AG09309 (cell line): ENCODE data around the gene EIF2S2.
A peak's percentile ranks its signal among the peaks of the same experiment; 100 is the strongest.
"Not testable (repeated sequence)": the region's sequence is repeated elsewhere in the genome, so short reads cannot be mapped to it uniquely, and the experiment has no call there.

Source experiments
- DNase-seq: peaks from one replicate; pipeline ENCODE4 v3.0.0-alpha.2; 2010; ENCODE audit warnings: low read depth
- H3K4me3 ChIP-seq: 2 replicates; pipeline ENCODE4 v1.5.1; 2011; ENCODE audit warnings: mild to moderate bottlenecking, low read depth, low read length, moderate library complexity; ENCODE audit not compliant: control insufficient read depth
- CTCF ChIP-seq: IDR thresholded peaks from 2 replicates; pipeline ENCODE4 v1.5.1; 2011; ENCODE audit warnings: mild to moderate bottlenecking, low read depth, low read length, inconsistent platforms; ENCODE audit not compliant: insufficient read depth, control insufficient read depth; ENCODE audit errors: missing control alignments

Gene EIF2S2

GRCh38 chr20:34142121-34142520 is 30.1 kb upstream of the EIF2S2 start:
- no peak overlapping the region for H3K4me3 ChIP-seq
- no peak for TF ChIP-seq CTCF
- DNase-seq: no peak

- TF ChIP-seq CTCF: no peak
- no peak for DNase-seq
- no peak overlapping the region for H3K4me3 ChIP-seq
Measured at GRCh38 chr20:34141293-34141692, 29.2 kb upstream of the EIF2S2 start.

GRCh38 chr20:34135525-34136275 is 23.7 kb upstream of the EIF2S2 start:
- not testable (repeated sequence) for H3K4me3 ChIP-seq, DNase-seq

GRCh38 chr20:34133365-34133860 is 21.4 kb upstream of the EIF2S2 start:
- DNase-seq, H3K4me3 ChIP-seq: not testable (repeated sequence)

- H3K4me3 ChIP-seq, DNase-seq: not testable (repeated sequence)
Measured at GRCh38 chr20:34132943-34133342, 20.9 kb upstream of the EIF2S2 start.

GRCh38 chr20:34132491-34132890 is 20.4 kb upstream of the EIF2S2 start:
- not testable (repeated sequence) for DNase-seq, H3K4me3 ChIP-seq

GRCh38 chr20:34131491-34131890 is 19.4 kb upstream of the EIF2S2 start:
- no peak for TF ChIP-seq CTCF

GRCh38 chr20:34129518-34130162 is 17.6 kb upstream of the EIF2S2 start:
- no peak overlapping the region for H3K4me3 ChIP-seq
- DNase-seq: peak; percentile 29
- TF ChIP-seq CTCF: peak; percentile 82

More at GRCh38 chr20:34131491-34131890, 19.4 kb upstream of the EIF2S2 start:
- DNase-seq: no peak
- H3K4me3 ChIP-seq: no peak overlapping the region; the same call in 1 of the 2 replicates

GRCh38 chr20:34127792-34128191 is 15.7 kb upstream of the EIF2S2 start:
- TF ChIP-seq CTCF: no peak
- no peak overlapping the region for H3K4me3 ChIP-seq
- no peak for DNase-seq
